Loucy (cell line): ENCODE results near the gene STARD13.

Source experiments
- EZH2phosphoT487 ChIP-seq: fragments of 200-600 bp; IDR thresholded peaks from 2 replicates; pipeline ENCODE4 v1.6.1; 2018; ENCODE audit warnings: antibody characterized with exemption, mild to moderate bottlenecking, moderate library complexity, borderline replicate concordance
- TF ChIP-seq, protein P1 (sequence below): fragments of 200-600 bp; sonication (generic); conservative IDR thresholded peaks from 2 replicates; pipeline ENCODE4 v1.5.1; 2014; ENCODE audit warnings: mild to moderate bottlenecking, antibody characterized with exemption, low read length

- TF ChIP-seq, protein P1, sequence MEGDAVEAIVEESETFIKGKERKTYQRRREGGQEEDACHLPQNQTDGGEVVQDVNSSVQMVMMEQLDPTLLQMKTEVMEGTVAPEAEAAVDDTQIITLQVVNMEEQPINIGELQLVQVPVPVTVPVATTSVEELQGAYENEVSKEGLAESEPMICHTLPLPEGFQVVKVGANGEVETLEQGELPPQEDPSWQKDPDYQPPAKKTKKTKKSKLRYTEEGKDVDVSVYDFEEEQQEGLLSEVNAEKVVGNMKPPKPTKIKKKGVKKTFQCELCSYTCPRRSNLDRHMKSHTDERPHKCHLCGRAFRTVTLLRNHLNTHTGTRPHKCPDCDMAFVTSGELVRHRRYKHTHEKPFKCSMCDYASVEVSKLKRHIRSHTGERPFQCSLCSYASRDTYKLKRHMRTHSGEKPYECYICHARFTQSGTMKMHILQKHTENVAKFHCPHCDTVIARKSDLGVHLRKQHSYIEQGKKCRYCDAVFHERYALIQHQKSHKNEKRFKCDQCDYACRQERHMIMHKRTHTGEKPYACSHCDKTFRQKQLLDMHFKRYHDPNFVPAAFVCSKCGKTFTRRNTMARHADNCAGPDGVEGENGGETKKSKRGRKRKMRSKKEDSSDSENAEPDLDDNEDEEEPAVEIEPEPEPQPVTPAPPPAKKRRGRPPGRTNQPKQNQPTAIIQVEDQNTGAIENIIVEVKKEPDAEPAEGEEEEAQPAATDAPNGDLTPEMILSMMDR = no peak
- no peak for TF ChIP-seq EZH2phosphoT487
These were observed 41.2 kb downstream of the STARD13 start for GRCh38 chr13:33244210-33244906.
